Measurements from ENCODE around the gene YAE1. TPM values are rescaled to one million over a fixed set of nuclear protein-coding genes. Genes with fewer than 3 reads are reported as not detected.

The YAE1 gene
- polyA plus RNA-seq, 1 of the 3 experiments (the other 2 are of a cell fraction): 30.7 TPM

DNA sequence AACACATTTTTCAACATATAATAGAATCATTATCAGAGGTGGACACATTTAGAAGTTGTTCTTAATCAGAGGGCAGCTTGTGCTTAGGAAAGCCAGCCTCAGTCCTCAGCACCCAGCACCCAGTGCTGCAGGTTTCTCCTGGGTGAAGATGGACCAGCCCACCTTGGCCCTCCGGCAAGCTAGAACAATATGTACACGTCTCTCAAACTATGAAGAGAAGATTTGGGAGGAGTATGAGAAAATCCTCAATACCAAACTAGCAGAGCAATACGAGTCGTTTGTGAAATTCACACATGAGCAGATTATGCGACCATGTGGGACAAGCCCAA lies 43.7 kb downstream of the YAE1 start:
- no peaks in the 10 kb centered on the region for H3K36me3 ChIP-seq (replicated peaks in 1 of 2; ENCODE audit: control insufficient read depth in 1 of 2, insufficient read depth in 2 of 2, low read length in 1 of 2)
- WGBS (ENCODE audit: low lambda C conversion rate): 88% methylated on average over 5 of the region's 5 CpGs
- peak overlapping the region; percentile 79 for H2AFZ ChIP-seq (ENCODE audit: low read depth)
- ChIA-PET CTCF (interaction anchor here (0.9 to 3.1 kb wide), 6 partner anchors 11 to 141 kb away, joined by 3 to 16 read pairs (median 4); no protein-coding TSS in a partner anchor), POLR2A (interaction anchor here (2.3 kb wide), 1 partner anchor 13 kb away, joined by 15 read pairs; the partner anchor contains the start of gene RALA)
- H3K9me2 ChIP-seq: no peaks in the 10 kb centered on the region
- peak overlapping the region; percentile 62 for H3K9ac ChIP-seq
- H3K79me2 ChIP-seq (ENCODE audit: insufficient read depth): no peaks in the 10 kb centered on the region
- H3F3A ChIP-seq (replicated peaks; ENCODE audit: insufficient read depth): peaks cover 24% of the 10 kb centered on the region
- peak overlapping the region; percentile 64 for H3K4me2 ChIP-seq
- TF ChIP-seq POLR2AphosphoS5 (IDR thresholded peaks at IDR 0.05; ENCODE audit: low read depth, low read length) (no peak), SMC3 (IDR thresholded peaks at IDR 0.05; ENCODE audit: low read depth, low read length) (no peak)
- TF ChIP-seq, protein P1, sequence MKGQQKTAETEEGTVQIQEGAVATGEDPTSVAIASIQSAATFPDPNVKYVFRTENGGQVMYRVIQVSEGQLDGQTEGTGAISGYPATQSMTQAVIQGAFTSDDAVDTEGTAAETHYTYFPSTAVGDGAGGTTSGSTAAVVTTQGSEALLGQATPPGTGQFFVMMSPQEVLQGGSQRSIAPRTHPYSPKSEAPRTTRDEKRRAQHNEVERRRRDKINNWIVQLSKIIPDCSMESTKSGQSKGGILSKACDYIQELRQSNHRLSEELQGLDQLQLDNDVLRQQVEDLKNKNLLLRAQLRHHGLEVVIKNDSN (IDR thresholded peaks at IDR 0.05; ENCODE audit: borderline replicate concordance, low read depth): no peak
- H4K20me1 ChIP-seq (ENCODE audit: insufficient read depth): no peaks in the 10 kb centered on the region
- no peaks in the 10 kb centered on the region for H3K9me3 ChIP-seq
- DNase-seq: no peak
- H3K27ac ChIP-seq (ENCODE audit: low read depth in 2 of 2, low read length in 1 of 2): peak overlapping the region in 1 of 2 experiments; percentile 91; a peak in 2 of 4 replicates
- H3K4me1 ChIP-seq (ENCODE audit: control insufficient read depth in 1 of 2, insufficient read depth in 2 of 2, low read depth in 1 of 2, low read length in 1 of 2): peaks cover 20 to 34% of the 10 kb centered on the region in 2 experiments; a peak in 3 of 4 replicates
- H3K4me3 ChIP-seq (ENCODE audit: low read depth in 2 of 2, low read length in 1 of 2): peak overlapping the region; percentile 7 to 34; a peak in 2 of 4 replicates
- no peaks in the 10 kb centered on the region for H3K27me3 ChIP-seq (ENCODE audit: insufficient read depth)

- DNase-seq: peak; percentile 43
- Histone ChIP-seq H3F3A (replicated peaks; ENCODE audit: insufficient read depth) (peaks cover 38% of the 10 kb centered on the region), H3K9me3 (no peaks in the 10 kb centered on the region), H3K79me2 (ENCODE audit: insufficient read depth) (no peaks in the 10 kb centered on the region), H3K4me1 (ENCODE audit: control insufficient read depth in 1 of 2, insufficient read depth in 2 of 2, low read depth in 1 of 2, low read length in 1 of 2) (peaks cover 16 to 46% of the 10 kb centered on the region in 2 experiments), H3K27ac (ENCODE audit: low read depth in 2 of 2, low read length in 1 of 2) (peak overlapping the region in 1 of 2 experiments; percentile 73; a peak in 3 of 4 replicates), H3K4me2 (peak overlapping the region; percentile 42), H4K20me1 (ENCODE audit: insufficient read depth) (no peaks in the 10 kb centered on the region), H3K27me3 (ENCODE audit: insufficient read depth) (no peaks in the 10 kb centered on the region), H3K36me3 (replicated peaks in 1 of 2; ENCODE audit: control insufficient read depth in 1 of 2, insufficient read depth in 2 of 2, low read length in 1 of 2) (no peaks in the 10 kb centered on the region), H2AFZ (ENCODE audit: low read depth) (no peak overlapping the region), H3K4me3 (ENCODE audit: low read depth in 2 of 2, low read length in 1 of 2) (no peak overlapping the region), H3K9ac (no peak overlapping the region; the same call in 1 of the 2 replicates), H3K9me2 (no peaks in the 10 kb centered on the region)
- ChIA-PET POLR2A (interaction anchor here (1.5 kb wide), 1 partner anchor 9 kb away, joined by 10 read pairs; the partner anchor contains the start of gene RALA), CTCF (interaction anchor here (0.7 to 2.4 kb wide), 4 partner anchors 9 to 33 kb away, joined by 3 to 12 read pairs (median 7); partner anchors contain the start of gene RALA)
- 13% methylated on average over 4 of the region's 4 CpGs for WGBS (ENCODE audit: low lambda C conversion rate)
- TF ChIP-seq, protein P2, sequence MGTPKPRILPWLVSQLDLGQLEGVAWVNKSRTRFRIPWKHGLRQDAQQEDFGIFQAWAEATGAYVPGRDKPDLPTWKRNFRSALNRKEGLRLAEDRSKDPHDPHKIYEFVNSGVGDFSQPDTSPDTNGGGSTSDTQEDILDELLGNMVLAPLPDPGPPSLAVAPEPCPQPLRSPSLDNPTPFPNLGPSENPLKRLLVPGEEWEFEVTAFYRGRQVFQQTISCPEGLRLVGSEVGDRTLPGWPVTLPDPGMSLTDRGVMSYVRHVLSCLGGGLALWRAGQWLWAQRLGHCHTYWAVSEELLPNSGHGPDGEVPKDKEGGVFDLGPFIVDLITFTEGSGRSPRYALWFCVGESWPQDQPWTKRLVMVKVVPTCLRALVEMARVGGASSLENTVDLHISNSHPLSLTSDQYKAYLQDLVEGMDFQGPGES (IDR thresholded peaks at IDR 0.05; ENCODE audit: low read depth, low read length): no peak
- TF ChIP-seq YY1 (IDR thresholded peaks at IDR 0.05; ENCODE audit: low read depth) (no peak), POLR2AphosphoS5 (IDR thresholded peaks at IDR 0.05; ENCODE audit: low read depth, low read length) (peak; percentile 70; the same call in 1 of the 2 replicates), TCF12 (IDR thresholded peaks at IDR 0.05) (peak; percentile 96), RXRA (IDR thresholded peaks at IDR 0.05; ENCODE audit: borderline replicate concordance, low read depth) (peak; percentile 52; the same call in 1 of the 2 replicates), FOSL2 (IDR thresholded peaks at IDR 0.05; ENCODE audit: borderline replicate concordance, low read depth) (peak; percentile 77), ELF1 (IDR thresholded peaks at IDR 0.05) (no peak; the same call in 1 of the 2 replicates), EP300 (IDR thresholded peaks at IDR 0.05; ENCODE audit: borderline replicate concordance in 1 of 2, low read depth in 1 of 2, low read length in 1 of 2) (peak; percentile 11 to 89; a peak in 3 of 4 replicates), MEF2A (IDR thresholded peaks at IDR 0.05; ENCODE audit: borderline replicate concordance, low read depth) (0 out of 2 replicates have a peak, but pooled peaks have one; percentile 16), CHD2 (IDR thresholded peaks at IDR 0.05; ENCODE audit: low read length, partially characterized antibody) (no peak), EZH2phosphoT487 (IDR thresholded peaks at IDR 0.05; ENCODE audit: borderline replicate concordance, low read depth) (no peak), NFIC (IDR thresholded peaks at IDR 0.05; ENCODE audit: borderline replicate concordance) (peak; percentile 63; the same call in 1 of the 2 replicates), JUND (IDR thresholded peaks at IDR 0.05) (peak; percentile 79), TEAD4 (IDR thresholded peaks at IDR 0.05; ENCODE audit: borderline replicate concordance, insufficient read depth) (peak; percentile 73; the same call in 1 of the 2 replicates)
- TF ChIP-seq, protein P3, sequence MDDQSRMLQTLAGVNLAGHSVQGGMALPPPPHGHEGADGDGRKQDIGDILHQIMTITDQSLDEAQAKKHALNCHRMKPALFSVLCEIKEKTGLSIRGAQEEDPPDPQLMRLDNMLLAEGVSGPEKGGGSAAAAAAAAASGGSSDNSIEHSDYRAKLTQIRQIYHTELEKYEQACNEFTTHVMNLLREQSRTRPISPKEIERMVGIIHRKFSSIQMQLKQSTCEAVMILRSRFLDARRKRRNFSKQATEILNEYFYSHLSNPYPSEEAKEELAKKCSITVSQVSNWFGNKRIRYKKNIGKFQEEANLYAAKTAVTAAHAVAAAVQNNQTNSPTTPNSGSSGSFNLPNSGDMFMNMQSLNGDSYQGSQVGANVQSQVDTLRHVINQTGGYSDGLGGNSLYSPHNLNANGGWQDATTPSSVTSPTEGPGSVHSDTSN (IDR thresholded peaks at IDR 0.05): peak; percentile 90
- TF ChIP-seq, protein P4, sequence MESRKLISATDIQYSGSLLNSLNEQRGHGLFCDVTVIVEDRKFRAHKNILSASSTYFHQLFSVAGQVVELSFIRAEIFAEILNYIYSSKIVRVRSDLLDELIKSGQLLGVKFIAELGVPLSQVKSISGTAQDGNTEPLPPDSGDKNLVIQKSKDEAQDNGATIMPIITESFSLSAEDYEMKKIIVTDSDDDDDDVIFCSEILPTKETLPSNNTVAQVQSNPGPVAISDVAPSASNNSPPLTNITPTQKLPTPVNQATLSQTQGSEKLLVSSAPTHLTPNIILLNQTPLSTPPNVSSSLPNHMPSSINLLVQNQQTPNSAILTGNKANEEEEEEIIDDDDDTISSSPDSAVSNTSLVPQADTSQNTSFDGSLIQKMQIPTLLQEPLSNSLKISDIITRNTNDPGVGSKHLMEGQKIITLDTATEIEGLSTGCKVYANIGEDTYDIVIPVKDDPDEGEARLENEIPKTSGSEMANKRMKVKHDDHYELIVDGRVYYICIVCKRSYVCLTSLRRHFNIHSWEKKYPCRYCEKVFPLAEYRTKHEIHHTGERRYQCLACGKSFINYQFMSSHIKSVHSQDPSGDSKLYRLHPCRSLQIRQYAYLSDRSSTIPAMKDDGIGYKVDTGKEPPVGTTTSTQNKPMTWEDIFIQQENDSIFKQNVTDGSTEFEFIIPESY (IDR thresholded peaks at IDR 0.05; ENCODE audit: borderline replicate concordance, low read depth): peak; percentile 42; the same call in 1 of the 2 replicates
- TF ChIP-seq, protein P5, sequence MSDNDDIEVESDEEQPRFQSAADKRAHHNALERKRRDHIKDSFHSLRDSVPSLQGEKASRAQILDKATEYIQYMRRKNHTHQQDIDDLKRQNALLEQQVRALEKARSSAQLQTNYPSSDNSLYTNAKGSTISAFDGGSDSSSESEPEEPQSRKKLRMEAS (IDR thresholded peaks at IDR 0.05; ENCODE audit: low read depth): peak; percentile 62
Observed at GRCh38 chr7:39613577-39613976, 47.4 kb downstream of the YAE1 start.

Measured in SK-N-SH (cell line).